HCT116 (cell line): Measurements from ENCODE around the gene HOXD11. TPM values are rescaled to one million over a fixed set of nuclear protein-coding genes. Genes with fewer than 3 reads are reported as not detected.

Experiments used
- ATAC-seq: fragments of 200-7000 bp; cut with Tn5 transposase; 2 replicates; pipeline ENCODE4 v1.9.1; 2020; ENCODE audit warnings: mild to moderate bottlenecking, moderate library complexity
- BruUV-seq: library from RNA; stranded (reverse); fragments of 400-500 nt; replicated peaks from 2 replicates; lab custom pipeline; 2021; lab: Mats Ljungman, UMichigan
- CTCF ChIA-PET: fragments of 300-600 bp; sonication (Branson Sonifier 250); formaldehyde crosslinking; loops from one replicate; lab custom pipeline; 2021; ENCODE audit warnings: antibody characterized with exemption; lab: Charles Lee
- POLR2A ChIA-PET: fragments of 300-600, 350-600 bp; sonication (Branson Sonifier 250); formaldehyde crosslinking; loops from one replicate; lab custom pipeline; 2021; ENCODE audit warnings: antibody characterized with exemption; lab: Charles Lee
- RAD21 ChIA-PET, 2 experiments: fragments of 300-600 bp; sonication (Branson Sonifier 250); formaldehyde crosslinking; loops; one replicate each; lab custom pipeline; 2023; ENCODE audit warnings: low total read pairs in 2 of 2; ENCODE audit not compliant: uncharacterized antibody in 2 of 2, unreplicated experiment in 2 of 2, low non-redundant PET in 1 of 2; lab: Charles Lee
- DNase-seq: peaks from one replicate; pipeline ENCODE4 v3.0.0-alpha.2; 2010; ENCODE audit warnings: low read depth, low spot score
- H2AFZ ChIP-seq: fragments of 200-600 bp; shearing (Covaris generic), sonication (generic); 2 replicates; pipeline ENCODE4 v1.6.1; 2017; ENCODE audit warnings: low read depth, mixed run types, mixed read lengths, antibody characterized with exemption, low read length; ENCODE audit not compliant: poor library complexity, severe bottlenecking
- H3K27ac ChIP-seq: 2 replicates; pipeline ENCODE4 v1.5.1; 2012; ENCODE audit warnings: low read depth, low read length
- H3K27me3 ChIP-seq: fragments of 200-600 bp; sonication (generic); 2 replicates; pipeline ENCODE4 v1.6.1; 2016; ENCODE audit warnings: mixed run types, low read length, mixed read lengths; ENCODE audit not compliant: insufficient read depth
- H3K36me3 ChIP-seq, 2 experiments: fragments of 200-500 bp in 1 of 2; fragments of 200-600 bp in 1 of 2; sonication (Bioruptor generic) in 1 of 2; sonication (generic) in 1 of 2; 2 replicates each; pipeline versions ENCODE4 v1.5.1 to v1.6.1; 2014 to 2016; ENCODE audit warnings: low read length in 2 of 2, inconsistent platforms in 1 of 2, mixed read lengths in 1 of 2, mixed run types in 1 of 2; ENCODE audit not compliant: insufficient read depth in 2 of 2, control insufficient read depth in 1 of 2
- H3K4me1 ChIP-seq, 2 experiments: fragments of 200-600 bp in 1 of 2; sonication (generic) in 1 of 2; 2 replicates each; pipeline versions ENCODE4 v1.5.1 to v1.6.1; 2012 to 2017; ENCODE audit warnings: low read length in 2 of 2, inconsistent platforms in 1 of 2, mild to moderate bottlenecking in 1 of 2, mixed read lengths in 1 of 2, mixed run types in 1 of 2, moderate library complexity in 1 of 2; ENCODE audit not compliant: insufficient read depth in 2 of 2, control insufficient read depth in 1 of 2
- H3K4me2 ChIP-seq: fragments of 200-600 bp; sonication (generic); 2 replicates; pipeline ENCODE4 v1.6.1; 2017; ENCODE audit warnings: mixed run types, low read length, mixed read lengths
- H3K4me3 ChIP-seq, 2 experiments: fragments of 200-600 bp in 1 of 2; sonication (generic) in 1 of 2; replicated peaks in 1 of 2; 2 replicates each; pipeline ENCODE4 v1.5.1; 2011 to 2016; ENCODE audit warnings: low read length in 2 of 2, control low read depth in 1 of 2, low read depth in 1 of 2, mild to moderate bottlenecking in 1 of 2, mixed read lengths in 1 of 2, mixed run types in 1 of 2
- H3K79me2 ChIP-seq: fragments of 200-600 bp; sonication (generic); 2 replicates; pipeline ENCODE4 v1.6.1; 2017; ENCODE audit warnings: mild to moderate bottlenecking, mixed run types, low read length, moderate library complexity, mixed read lengths; ENCODE audit not compliant: insufficient read depth
- H3K9ac ChIP-seq: fragments of 200-600 bp; sonication (generic); 2 replicates; pipeline ENCODE4 v1.6.1; 2016; ENCODE audit warnings: low read length, mixed read lengths
- H3K9me2 ChIP-seq: fragments of 200-600 bp; sonication (generic), shearing (Covaris generic); 2 replicates; pipeline ENCODE4 v1.6.1; 2017; ENCODE audit warnings: mixed run types, mild to moderate bottlenecking, moderate library complexity; ENCODE audit not compliant: insufficient read depth
- H3K9me3 ChIP-seq, 2 experiments: fragments of 200-500 bp in 1 of 2; fragments of 200-600 bp in 1 of 2; sonication (Bioruptor generic) in 1 of 2; sonication (generic) in 1 of 2; 2 replicates each; pipeline ENCODE4 v1.6.1; 2014 to 2017; ENCODE audit warnings: low read length in 2 of 2, mixed read lengths in 2 of 2, inconsistent platforms in 1 of 2, low read depth in 1 of 2, mild to moderate bottlenecking in 1 of 2, mixed run types in 1 of 2, moderate library complexity in 1 of 2; ENCODE audit not compliant: control insufficient read depth in 1 of 2, insufficient read depth in 1 of 2
- H4K20me1 ChIP-seq: fragments of 200-600 bp; sonication (generic), shearing (Covaris generic); 2 replicates; pipeline ENCODE4 v1.6.1; 2017; ENCODE audit warnings: mixed run types, mild to moderate bottlenecking, moderate library complexity; ENCODE audit not compliant: insufficient read depth
- EGR1 ChIP-seq: IDR thresholded peaks from 2 replicates; pipeline ENCODE4 v1.6.1; 2012; ENCODE audit warnings: low read depth
- FOSL1 ChIP-seq: IDR thresholded peaks from 2 replicates; pipeline ENCODE4 v1.6.1; 2012; ENCODE audit warnings: low read depth
- JUND ChIP-seq: IDR thresholded peaks from 2 replicates; pipeline ENCODE4 v1.6.1; 2012
- RAD21 ChIP-seq: IDR thresholded peaks from 2 replicates; pipeline ENCODE4 v1.6.1; 2012; ENCODE audit warnings: low read depth, mild to moderate bottlenecking
- REST ChIP-seq: IDR thresholded peaks from 2 replicates; pipeline ENCODE4 v1.6.1; 2012; ENCODE audit warnings: low read depth
- ZNF274 ChIP-seq: fragments of 200-500 bp; sonication (Bioruptor generic); IDR thresholded peaks from 2 replicates; pipeline ENCODE4 v1.6.1; 2014; ENCODE audit warnings: mild to moderate bottlenecking, low read depth, low read length, inconsistent platforms
- intact Hi-C: fragments of 100-400 bp; cut with micrococcal nuclease; formaldehyde crosslinking; loops from 2 replicates; pipeline ENCODE4 v1.10.0; 2022
- total RNA-seq: library from RNA; stranded (reverse); gene quantifications from one replicate; pipeline ENCODE4 v1.2.1, GENCODE V29; 2021; ENCODE audit not compliant: unreplicated experiment

Gene HOXD11
- total RNA-seq, 1 experiment from 2014 or later: not detected

DNA sequence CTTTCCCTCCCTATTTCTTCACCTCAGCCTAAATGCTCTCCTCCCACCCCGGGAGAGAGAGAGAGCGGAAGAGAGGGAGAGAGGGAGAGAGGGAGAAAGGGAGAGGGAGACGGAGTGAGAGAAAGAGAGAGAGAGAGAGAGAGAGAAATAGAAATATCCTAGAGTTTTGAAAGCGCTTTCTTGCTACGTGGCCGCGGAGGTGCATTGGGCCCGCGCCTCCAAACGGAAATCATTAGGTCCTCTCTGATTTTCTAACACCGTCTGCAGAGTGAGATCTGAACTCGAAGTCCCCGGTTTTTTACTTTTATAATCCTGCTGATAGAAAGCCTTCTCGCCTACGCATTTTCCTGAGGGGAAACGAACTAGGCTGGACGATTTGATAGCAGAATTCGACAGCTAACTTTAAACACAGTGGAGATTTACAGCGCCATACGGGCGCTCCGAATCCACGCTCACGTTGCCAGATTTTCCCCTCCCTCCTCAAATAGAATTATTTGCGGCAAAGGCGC lies 22.4 kb upstream of the HOXD11 start:
- H3K79me2 ChIP-seq: no peaks in the 10 kb centered on the region
- ChIA-PET CTCF (no interaction called here), RAD21 (no interaction called here), POLR2A (no interaction called here)
- H3K4me1 ChIP-seq: no peaks in the 10 kb centered on the region
- no TSS peak for BruUV-seq
- H3K4me2 ChIP-seq: no peak overlapping the region
- H3K9ac ChIP-seq: no peak overlapping the region
- no peaks in the 10 kb centered on the region; a peak in 1 of 4 replicates for H3K9me3 ChIP-seq
- H3K27me3 ChIP-seq: no peaks in the 10 kb centered on the region
- no peak overlapping the region for H3K4me3 ChIP-seq
- no peaks in the 10 kb centered on the region for H3K36me3 ChIP-seq
- H3K9me2 ChIP-seq: no peaks in the 10 kb centered on the region
- H3K27ac ChIP-seq: no peak overlapping the region
- intact Hi-C loops: loop anchor here (5.0 kb wide), 2 partner anchors 1047 to 1387 kb away; no protein-coding TSS in a partner anchor
- H4K20me1 ChIP-seq: no peaks in the 10 kb centered on the region
- DNase-seq (no peak), ATAC-seq (no peak)
- H2AFZ ChIP-seq: no peak overlapping the region
- no peak for TF ChIP-seq JUND

GRCh38 chr2:176085120-176085788 lies 21.8 kb upstream of the HOXD11 start:
- DNase-seq (no peak), ATAC-seq (no peak)
- Histone ChIP-seq H3K4me2 (no peak overlapping the region), H3K4me3 (no peak overlapping the region), H3K79me2 (no peaks in the 10 kb centered on the region), H4K20me1 (no peaks in the 10 kb centered on the region), H3K9me2 (no peaks in the 10 kb centered on the region), H3K9me3 (no peaks in the 10 kb centered on the region; a peak in 1 of 4 replicates), H3K36me3 (no peaks in the 10 kb centered on the region), H2AFZ (no peak overlapping the region), H3K9ac (no peak overlapping the region), H3K27ac (no peak overlapping the region), H3K4me1 (no peaks in the 10 kb centered on the region), H3K27me3 (no peaks in the 10 kb centered on the region)
- no TSS peak for BruUV-seq
- ChIA-PET RAD21 (no interaction called here), POLR2A (no interaction called here), CTCF (no interaction called here)
- TF ChIP-seq REST (no peak), ZNF274 (no peak), FOSL1 (no peak), RAD21 (no peak), EGR1 (no peak)
- intact Hi-C loops: loop anchor here (5.0 kb wide), 1 partner anchor 1048 kb away; no protein-coding TSS in a partner anchor
